ENCODE results near the gene PCDHGB4. TPM values are rescaled to one million over a fixed set of nuclear protein-coding genes. Genes with fewer than 3 reads are reported as not detected.

PCDHGB4 gene
- total and polyA plus RNA-seq, 10 of the 15 experiments (the other 5 are each of a cell fraction or from before 2014, with no cell fraction given) = 0.02 to 0.20 (median 0.04) TPM; not detected in 4

DNA sequence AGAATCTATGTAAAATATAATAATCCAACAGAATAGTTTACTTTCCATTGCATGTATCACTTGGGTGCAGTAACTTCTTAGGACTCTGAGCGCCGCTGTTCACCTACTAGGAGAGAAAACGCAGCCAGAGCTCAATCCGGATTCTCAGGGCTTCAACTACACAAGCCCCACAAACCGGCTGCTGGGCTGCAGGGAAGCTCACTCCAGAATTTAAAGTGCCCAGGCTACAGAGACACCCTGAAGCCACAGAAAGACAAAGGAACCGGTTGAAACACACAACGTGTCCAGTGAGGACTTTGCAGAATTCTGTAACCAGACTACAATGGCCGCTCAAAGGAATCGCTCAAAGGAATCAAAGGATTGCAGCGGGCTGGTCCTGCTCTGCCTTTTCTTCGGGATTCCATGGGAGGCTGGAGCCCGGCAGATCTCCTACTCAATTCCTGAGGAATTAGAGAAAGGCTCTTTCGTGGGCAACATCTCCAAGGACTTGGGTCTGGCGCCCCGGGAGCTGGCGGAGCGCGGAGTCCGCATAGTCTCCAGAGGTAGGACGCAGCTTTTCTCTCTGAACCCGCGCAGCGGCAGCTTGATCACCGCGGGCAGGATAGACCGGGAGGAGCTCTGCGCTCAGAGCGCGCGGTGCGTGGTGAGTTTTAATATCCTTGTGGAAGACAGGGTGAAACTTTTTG lies 25.5 kb downstream of the PCDHGB4 start, which contains the start of gene PCDHGA10 (continued):
- no peak for TF ChIP-seq RCOR1 (conservative IDR thresholded peaks at IDR 0.05; ENCODE audit: low read depth, low read length)

DNA sequence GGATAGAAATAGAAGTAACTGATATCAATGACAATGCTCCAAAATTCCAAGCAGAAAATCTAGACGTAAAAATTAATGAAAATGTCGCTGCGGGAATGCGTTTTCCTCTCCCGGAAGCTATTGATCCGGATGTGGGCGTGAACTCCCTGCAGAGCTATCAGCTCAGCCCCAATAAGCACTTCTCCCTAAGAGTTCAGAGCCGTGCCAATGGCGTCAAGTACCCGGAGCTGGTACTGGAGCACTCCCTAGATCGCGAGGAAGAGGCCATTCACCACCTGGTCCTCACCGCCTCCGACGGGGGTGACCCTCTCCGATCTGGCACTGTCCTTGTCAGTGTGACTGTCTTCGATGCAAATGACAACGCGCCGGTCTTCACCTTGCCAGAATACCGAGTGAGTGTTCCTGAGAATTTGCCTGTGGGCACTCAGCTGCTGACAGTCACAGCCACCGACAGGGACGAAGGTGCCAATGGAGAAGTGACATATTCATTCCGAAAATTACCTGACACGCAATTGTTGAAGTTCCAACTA lies 26.1 kb downstream of the PCDHGB4 start:
- Histone ChIP-seq H4K20me1 (ENCODE audit: control insufficient read depth, insufficient read depth) (no peaks in the 10 kb centered on the region), H3K4me1 (ENCODE audit: control insufficient read depth, insufficient read depth, low read length) (no peaks in the 10 kb centered on the region; the same call in 1 of the 2 replicates), H3K79me2 (ENCODE audit: control insufficient read depth, insufficient read depth, low read length) (no peaks in the 10 kb centered on the region), H2AFZ (ENCODE audit: control insufficient read depth, low read depth, low read length) (peak overlapping the region; percentile 93), H3K27ac (ENCODE audit: control insufficient read depth, insufficient read depth) (no peak overlapping the region), H3K9me3 (replicated peaks; ENCODE audit: control insufficient read depth, insufficient read depth, low read length) (peaks cover 10% of the 10 kb centered on the region; the same call in 2 of the 3 replicates), H3K27me3 (replicated peaks in 1 of 2; ENCODE audit: control insufficient read depth in 2 of 2, insufficient read depth in 2 of 2, low read length in 1 of 2) (peaks cover 0 to 1% of the 10 kb centered on the region in 2 experiments; a peak in 1 of 4 replicates), H3K4me3 (peak overlapping the region; percentile 76), H3K9ac (ENCODE audit: control insufficient read depth, insufficient read depth, low read length) (peak overlapping the region; percentile 67), H3K36me3 (ENCODE audit: control insufficient read depth in 2 of 2, insufficient read depth in 2 of 2, low read length in 1 of 2) (no peaks in the 10 kb centered on the region), H3K4me2 (ENCODE audit: control insufficient read depth, insufficient read depth) (peak overlapping the region; percentile 93)
- ChIA-PET CTCF (interaction anchor here (0.5 to 10.9 kb wide), 46 partner anchors 8 to 209 kb away, joined by 3 to 245 read pairs (median 5); partner anchors contain the start of genes DIAPH1, PCDHB14, PCDHGA11 and PCDHGA12), RAD21 (ENCODE audit: unreplicated experiment) (interaction anchor here (0.8 to 3.3 kb wide), 21 partner anchors 8 to 203 kb away, joined by 3 to 42 read pairs (median 5); partner anchors contain the start of genes PCDHGA1, PCDHGA11, PCDHGA12 and PCDHGA4), POLR2A (interaction anchor here (1.0 kb wide), 1 partner anchor 142 kb away, joined by 3 read pairs; no protein-coding TSS in a partner anchor), SMC1A (ENCODE audit: uncharacterized antibody, unreplicated experiment) (interaction anchor here (0.7 to 7.4 kb wide), 20 partner anchors 8 to 206 kb away, joined by 3 to 67 read pairs (median 4); partner anchors contain the start of genes DIAPH1, PCDHGA11, PCDHGA12 and PCDHGB3)
- in situ Hi-C loops (cut with MboI) (no loop called here), intact Hi-C loops (cut with micrococcal nuclease; ENCODE audit: unreplicated experiment) (loop anchor here (2.0 kb wide), 1 partner anchor 93 kb away; the partner anchor contains the start of gene TAF7)
- 32% methylated on average over 25 of the region's 25 CpGs for WGBS (ENCODE audit: insufficient coverage, insufficient replicate concordance, low lambda C conversion rate, missing lambda C conversion rate)
- no TSS peak for BruUV-seq (replicated peaks)
- FAIRE-seq (no peak), ATAC-seq (no peak), DNase-seq (ENCODE audit: low read depth, low spot score) (no peak)
- 0 out of 4 replicates have a peak, but pooled peaks of 1 of the 2 experiments have one; percentile 6 for TF ChIP-seq IKZF2 (IDR thresholded peaks at IDR 0.05)
- no peak for TF ChIP-seq RAD51 (IDR thresholded peaks at IDR 0.05)
- peak; percentile 51; the same call in 1 of the 2 replicates for TF ChIP-seq GABPA (IDR thresholded peaks at IDR 0.05; ENCODE audit: low read depth)

Measured in GM12878 (cell line).